IPS-18a (cell line): ENCODE measurements around the gene SLC16A8.

Source experiments
- H3K27ac ChIP-seq: one replicate; pipeline ENCODE4 v1.5.1; 2013; ENCODE audit warnings: low read length
- H3K27me3 ChIP-seq: one replicate; pipeline ENCODE4 v1.6.1; 2013; ENCODE audit warnings: mild to moderate bottlenecking, low read length; ENCODE audit not compliant: control insufficient read depth, insufficient read depth
- H3K36me3 ChIP-seq: one replicate; pipeline ENCODE4 v1.6.1; 2013; ENCODE audit warnings: low read depth, low read length; ENCODE audit not compliant: control insufficient read depth
- H3K4me1 ChIP-seq: one replicate; pipeline ENCODE4 v1.6.1; 2013; ENCODE audit warnings: low read depth, low read length; ENCODE audit not compliant: control insufficient read depth
- H3K4me3 ChIP-seq: one replicate; pipeline ENCODE4 v1.5.1; 2013; ENCODE audit warnings: low read length
- H3K9ac ChIP-seq: one replicate; pipeline ENCODE4 v1.6.1; 2013; ENCODE audit warnings: mild to moderate bottlenecking, low read length, moderate library complexity
- H3K9me3 ChIP-seq: one replicate; pipeline ENCODE4 v1.6.1; 2013; ENCODE audit warnings: low read depth, low read length; ENCODE audit not compliant: control insufficient read depth

The SLC16A8 gene

DNA sequence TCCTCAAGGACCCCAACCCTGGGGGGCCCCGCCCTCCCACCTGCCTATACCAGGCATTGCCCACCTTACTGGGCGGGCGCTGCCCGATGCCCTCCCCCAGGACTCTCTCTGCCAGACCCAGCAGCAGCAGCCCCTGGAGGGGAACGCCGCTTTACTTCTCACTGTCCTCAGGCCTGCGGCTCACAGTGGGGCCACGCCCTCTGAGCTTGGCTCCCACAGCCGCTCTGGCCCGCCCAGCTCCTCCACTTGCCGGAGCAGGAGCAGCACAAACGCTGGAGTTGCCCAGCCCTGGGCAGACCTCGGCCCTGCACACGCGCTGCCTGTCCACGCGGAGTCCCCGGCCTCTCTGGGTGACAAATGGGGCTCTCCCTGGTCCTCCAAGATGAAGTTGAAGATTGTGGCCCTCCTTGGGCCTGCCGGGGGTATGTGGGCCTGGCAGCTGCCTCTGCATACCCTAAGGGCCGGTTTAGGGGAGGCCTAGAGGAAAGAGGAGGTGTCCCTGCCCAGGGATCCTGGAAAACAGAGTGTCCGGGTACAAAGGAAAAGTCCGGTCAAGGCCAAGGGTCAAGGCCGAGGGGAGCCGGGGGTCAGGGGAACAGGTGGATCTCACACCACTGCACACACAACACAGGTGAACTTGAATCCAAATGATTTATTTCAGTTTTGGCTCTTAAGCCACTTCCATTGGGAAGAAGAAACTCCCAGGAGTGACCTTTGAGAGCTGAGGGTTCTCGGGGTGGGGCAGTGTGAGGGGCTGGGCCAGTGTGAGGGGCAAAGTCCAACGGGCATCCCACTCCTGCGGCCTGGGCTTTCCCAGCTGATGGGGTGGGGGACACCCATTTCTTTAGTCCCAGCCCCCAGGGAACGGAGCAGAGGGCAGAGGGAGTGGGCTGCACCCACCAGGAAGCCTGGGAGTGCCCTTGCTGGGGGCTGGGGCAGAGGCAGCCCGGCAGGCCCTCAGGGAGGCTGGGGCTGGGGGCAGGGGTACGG is 27.2 kb upstream of the SLC16A8 start:
- Histone ChIP-seq H3K36me3 (no peaks in the 10 kb centered on the region), H3K27me3 (no peaks in the 10 kb centered on the region), H3K9ac (no peak overlapping the region), H3K27ac (no peak overlapping the region), H3K4me3 (no peak overlapping the region), H3K4me1 (no peaks in the 10 kb centered on the region), H3K9me3 (no peaks in the 10 kb centered on the region)

DNA sequence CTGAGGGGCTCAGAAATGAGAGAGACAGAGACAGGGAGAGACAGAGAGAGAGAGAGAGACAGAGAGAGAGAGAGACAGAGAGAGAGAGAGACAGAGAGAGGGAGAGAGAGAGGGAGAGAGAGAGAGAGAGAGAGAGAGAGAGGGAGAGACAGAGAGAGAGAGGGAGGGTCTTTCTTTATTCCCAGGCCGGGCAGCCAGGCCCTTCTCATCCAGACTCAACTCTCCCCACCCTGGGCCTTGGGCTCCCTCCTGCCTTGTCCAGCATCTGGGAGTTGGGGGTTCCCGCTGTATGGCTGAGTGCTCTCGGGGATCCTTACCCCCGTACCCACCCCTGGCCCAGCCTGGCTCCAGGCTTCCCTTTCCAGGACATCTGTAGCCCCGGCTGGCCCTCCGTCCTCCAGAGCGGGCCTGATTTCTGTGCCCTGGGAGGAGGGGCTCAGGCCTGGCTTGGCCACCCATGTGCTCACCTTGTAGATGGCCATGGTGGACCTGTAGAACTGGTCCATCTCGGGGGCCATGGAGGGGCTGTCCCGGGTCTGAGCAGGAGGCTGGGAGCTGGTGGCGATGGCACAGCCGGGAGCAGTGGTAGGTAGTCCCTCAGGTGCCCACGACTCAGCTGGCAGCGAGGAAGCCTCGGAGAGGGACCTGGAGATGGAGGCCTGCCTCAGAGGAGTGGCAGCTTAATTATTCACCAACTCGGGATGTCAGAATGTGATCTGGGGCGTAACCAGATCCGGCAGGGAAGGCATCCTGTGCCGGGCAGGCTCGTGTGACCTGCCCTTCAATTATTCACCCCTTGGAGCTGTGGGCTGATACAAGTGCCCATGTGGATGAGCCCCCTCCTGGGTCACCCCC is 26.3 kb upstream of the SLC16A8 start, which contains the start of gene BAIAP2L2:
Gene BAIAP2L2, minus strand, starts transcription at position 677 of the 855 bp plus-strand sequence. Its CDS starts 159 bp downstream, at position 518.
- Histone ChIP-seq H3K36me3 (no peaks in the 10 kb centered on the region), H3K4me1 (no peaks in the 10 kb centered on the region), H3K9me3 (no peaks in the 10 kb centered on the region), H3K27ac (no peak within 1 kb of the TSS), H3K9ac (no peak within 1 kb of the TSS), H3K4me3 (no peak within 1 kb of the TSS), H3K27me3 (no peaks in the 10 kb centered on the region)

DNA sequence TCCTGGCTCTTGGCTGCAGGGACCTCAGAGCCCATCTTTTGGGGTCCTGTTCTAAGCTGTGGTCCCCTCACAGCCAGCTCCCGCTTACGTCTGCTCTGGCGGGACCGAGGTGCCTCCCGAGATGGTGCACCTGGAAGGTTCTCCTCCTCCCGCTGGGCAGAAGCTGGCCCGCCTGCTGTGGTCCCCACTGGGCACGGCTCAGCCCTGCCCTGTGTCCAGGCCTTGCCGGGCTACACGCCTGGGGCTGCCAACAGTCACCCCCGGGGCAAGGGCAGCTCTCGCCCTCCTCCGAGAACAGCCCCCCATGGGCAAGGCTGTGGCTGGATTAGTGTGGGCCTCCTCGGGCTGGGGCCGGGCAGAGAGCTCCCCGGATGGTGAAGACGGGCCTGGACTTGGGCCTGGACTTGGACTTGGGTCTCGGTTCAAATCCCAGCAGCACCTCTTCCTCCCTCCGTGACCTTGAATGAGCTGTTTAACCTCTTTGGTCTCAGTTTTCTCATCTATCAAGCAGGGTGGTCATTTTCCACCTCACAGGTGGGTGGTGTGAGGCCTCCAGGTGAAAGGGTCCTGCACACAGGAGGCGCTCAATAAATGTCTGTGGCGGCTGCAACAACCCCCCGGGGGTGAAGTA is 25.5 kb upstream of the SLC16A8 start:
- Histone ChIP-seq H3K36me3 (no peaks in the 10 kb centered on the region), H3K4me1 (no peaks in the 10 kb centered on the region), H3K27me3 (no peaks in the 10 kb centered on the region), H3K27ac (no peak overlapping the region), H3K9ac (no peak overlapping the region), H3K4me3 (no peak overlapping the region), H3K9me3 (no peaks in the 10 kb centered on the region)

DNA sequence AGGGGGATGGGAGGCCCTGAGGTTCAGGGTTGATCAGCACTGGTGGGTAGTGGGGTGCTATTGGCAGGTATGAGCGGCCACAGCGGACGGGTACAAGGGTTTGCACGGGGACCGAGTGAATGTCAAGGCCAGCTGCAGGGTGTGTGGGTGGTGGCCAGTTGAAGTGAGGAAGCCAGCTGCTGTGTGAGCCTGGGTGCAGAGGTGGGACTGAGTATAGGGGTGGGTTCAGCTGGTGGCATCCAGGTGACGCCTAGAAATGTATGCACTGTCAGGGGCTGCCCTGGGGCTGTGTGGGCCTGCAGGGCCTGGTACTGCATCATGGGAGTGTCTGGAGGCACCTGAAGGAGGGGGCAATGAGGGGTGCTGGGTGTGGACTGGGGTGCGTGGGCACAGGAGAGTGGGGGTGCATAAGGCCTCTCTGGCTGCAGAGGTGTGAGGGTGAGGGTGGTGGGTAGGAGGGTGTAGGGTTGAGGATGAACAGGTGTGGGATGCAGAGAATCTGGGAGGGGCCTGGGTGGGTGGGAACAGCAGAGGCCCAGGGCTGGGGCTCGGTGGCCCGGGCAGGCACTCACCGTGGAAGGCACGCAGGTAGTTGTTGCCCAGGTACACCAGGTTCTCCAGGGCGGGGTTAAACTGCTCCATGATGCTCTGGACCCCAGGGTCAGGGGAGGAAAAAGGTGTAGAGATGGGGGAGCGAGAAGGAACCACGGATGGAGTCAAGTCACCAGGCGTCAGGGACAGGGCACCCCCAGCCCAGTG is 24.8 kb upstream of the SLC16A8 start:
- Histone ChIP-seq H3K9ac (no peak overlapping the region), H3K9me3 (no peaks in the 10 kb centered on the region), H3K27me3 (no peaks in the 10 kb centered on the region), H3K4me1 (no peaks in the 10 kb centered on the region), H3K27ac (no peak overlapping the region), H3K36me3 (no peaks in the 10 kb centered on the region), H3K4me3 (no peak overlapping the region)

DNA sequence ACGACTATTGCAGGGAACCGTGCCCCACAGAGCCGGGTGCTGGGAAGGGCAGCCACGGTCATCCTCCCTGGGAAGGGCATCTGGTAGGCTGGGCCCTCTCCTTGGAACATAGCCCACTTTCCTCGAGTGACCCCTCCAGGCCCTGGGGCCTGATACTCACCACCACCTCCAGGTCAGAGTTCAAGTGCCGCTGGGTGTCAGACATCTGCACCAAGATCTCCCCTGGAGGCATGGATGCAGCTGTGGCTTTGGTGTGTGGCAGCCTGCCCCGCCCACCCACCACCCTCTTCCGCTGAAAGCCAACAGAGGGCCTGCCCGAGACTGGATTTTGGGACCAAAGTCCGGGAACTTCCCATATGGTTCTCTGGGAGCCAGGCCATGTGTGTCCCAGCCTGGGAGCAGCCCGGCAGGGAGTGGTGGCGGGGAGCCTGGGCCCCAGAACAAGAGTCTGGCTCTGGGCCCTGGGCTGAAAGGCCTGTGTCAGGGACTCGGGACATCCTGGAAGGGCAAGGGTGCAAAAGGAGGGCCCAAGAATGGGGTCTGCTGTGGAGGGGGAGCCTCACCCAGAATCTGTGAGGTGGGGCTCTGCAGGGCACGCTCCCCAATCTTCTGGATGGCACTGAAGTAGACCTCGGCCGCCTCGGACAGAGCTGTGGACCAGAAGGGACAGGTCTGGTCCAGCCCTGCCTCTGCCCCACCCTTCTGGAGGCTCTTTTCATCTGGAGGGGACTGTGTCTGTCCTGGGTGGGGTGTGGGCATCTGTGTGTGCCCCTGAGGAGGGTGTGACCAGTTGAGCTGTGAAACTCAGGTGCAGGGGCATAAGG is 23.9 kb upstream of the SLC16A8 start:
- Histone ChIP-seq H3K27ac (no peak overlapping the region), H3K27me3 (no peaks in the 10 kb centered on the region), H3K9ac (no peak overlapping the region), H3K4me3 (no peak overlapping the region), H3K9me3 (no peaks in the 10 kb centered on the region), H3K36me3 (no peaks in the 10 kb centered on the region), H3K4me1 (no peaks in the 10 kb centered on the region)

DNA sequence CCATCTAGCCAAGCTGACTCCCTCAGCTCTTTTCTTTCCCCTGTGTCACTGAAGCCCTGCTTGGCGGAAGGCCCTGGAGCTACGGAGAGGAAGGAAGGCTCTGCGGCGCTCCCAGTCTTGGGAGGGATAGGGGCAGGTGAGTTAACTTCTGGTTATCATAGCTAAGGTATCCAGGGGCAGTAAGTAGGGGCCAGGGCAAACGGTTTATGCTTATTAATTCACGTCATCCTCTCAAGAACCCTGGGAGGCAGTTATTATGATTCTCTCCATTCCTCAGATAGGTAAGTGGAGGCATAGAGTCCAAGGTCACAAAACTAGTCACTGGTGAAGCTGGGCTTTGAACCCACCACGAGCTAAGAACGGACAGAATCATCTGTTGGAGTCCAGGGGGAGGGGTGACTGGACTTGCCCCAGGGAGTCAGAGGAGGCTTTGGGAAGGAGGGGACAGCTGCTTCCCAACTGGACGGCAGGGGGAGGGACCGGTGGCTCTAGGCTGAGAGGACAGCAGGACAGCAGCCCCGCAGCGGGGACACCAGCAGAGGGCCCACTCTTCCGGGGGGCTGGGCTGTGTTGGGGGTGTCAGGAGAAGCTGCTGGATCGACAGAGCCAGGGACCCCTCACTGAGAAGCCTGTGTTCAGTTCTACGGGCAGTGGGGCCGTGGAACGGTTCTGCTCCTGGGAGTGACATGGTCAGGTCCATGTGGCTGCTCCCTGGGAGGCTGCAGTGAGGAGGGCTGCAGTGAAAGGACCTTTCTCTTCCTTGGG is 23.0 kb upstream of the SLC16A8 start:
- H3K9me3 ChIP-seq: no peaks in the 10 kb centered on the region
- H3K4me1 ChIP-seq: no peaks in the 10 kb centered on the region
- no peak overlapping the region for H3K9ac ChIP-seq

DNA sequence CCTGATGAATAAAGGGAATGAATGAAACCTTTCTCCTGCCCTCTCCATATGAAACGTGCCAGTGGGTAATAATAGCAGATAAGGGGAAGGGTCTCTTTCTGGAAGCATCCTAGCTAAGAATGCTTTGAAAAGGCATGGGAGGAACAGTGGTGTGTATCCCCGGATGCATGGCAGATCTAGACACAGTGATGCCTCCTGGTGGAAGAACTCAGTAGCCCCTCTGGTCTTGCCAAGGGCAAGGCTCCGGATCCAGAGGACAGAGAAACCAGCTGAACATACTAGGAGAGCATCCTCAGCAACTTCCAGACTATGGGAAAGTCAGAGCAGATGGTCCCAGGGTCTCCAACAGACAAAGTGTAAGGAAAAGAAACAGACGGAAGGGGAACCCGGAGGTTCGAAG is 20.1 kb upstream of the SLC16A8 start:
- Histone ChIP-seq H3K27me3 (no peaks in the 10 kb centered on the region), H3K27ac (no peak overlapping the region), H3K4me3 (no peak overlapping the region), H3K36me3 (no peaks in the 10 kb centered on the region), H3K9me3 (no peaks in the 10 kb centered on the region), H3K4me1 (no peaks in the 10 kb centered on the region), H3K9ac (no peak overlapping the region)

More for the DNA sequence above, 23.0 kb upstream of the SLC16A8 start:
- Histone ChIP-seq H3K4me3 (no peak overlapping the region), H3K27ac (no peak overlapping the region), H3K27me3 (no peaks in the 10 kb centered on the region), H3K36me3 (no peaks in the 10 kb centered on the region)

DNA sequence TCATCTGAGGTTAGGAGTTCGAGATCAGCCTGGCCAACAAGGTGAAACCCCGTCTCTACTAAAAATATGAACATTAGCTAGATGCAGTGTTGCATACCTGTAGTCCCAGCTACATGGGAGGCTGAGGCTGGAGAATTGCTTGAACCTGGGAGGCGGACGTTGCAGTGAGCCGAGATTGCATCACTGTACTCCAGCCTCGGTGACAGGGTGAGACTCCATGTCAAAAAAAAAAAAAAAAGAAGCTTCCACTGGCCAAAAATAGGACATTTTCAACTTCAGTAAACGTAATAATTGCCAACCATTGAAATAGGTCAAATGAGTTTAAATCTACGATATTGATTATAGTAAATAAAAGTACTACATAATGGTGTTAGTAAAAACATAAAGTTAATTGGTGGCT is 19.7 kb upstream of the SLC16A8 start:
- Histone ChIP-seq H3K4me3 (no peak overlapping the region), H3K27ac (no peak overlapping the region), H3K9me3 (no peaks in the 10 kb centered on the region), H3K9ac (no peak overlapping the region), H3K27me3 (no peaks in the 10 kb centered on the region), H3K36me3 (no peaks in the 10 kb centered on the region), H3K4me1 (no peaks in the 10 kb centered on the region)

DNA sequence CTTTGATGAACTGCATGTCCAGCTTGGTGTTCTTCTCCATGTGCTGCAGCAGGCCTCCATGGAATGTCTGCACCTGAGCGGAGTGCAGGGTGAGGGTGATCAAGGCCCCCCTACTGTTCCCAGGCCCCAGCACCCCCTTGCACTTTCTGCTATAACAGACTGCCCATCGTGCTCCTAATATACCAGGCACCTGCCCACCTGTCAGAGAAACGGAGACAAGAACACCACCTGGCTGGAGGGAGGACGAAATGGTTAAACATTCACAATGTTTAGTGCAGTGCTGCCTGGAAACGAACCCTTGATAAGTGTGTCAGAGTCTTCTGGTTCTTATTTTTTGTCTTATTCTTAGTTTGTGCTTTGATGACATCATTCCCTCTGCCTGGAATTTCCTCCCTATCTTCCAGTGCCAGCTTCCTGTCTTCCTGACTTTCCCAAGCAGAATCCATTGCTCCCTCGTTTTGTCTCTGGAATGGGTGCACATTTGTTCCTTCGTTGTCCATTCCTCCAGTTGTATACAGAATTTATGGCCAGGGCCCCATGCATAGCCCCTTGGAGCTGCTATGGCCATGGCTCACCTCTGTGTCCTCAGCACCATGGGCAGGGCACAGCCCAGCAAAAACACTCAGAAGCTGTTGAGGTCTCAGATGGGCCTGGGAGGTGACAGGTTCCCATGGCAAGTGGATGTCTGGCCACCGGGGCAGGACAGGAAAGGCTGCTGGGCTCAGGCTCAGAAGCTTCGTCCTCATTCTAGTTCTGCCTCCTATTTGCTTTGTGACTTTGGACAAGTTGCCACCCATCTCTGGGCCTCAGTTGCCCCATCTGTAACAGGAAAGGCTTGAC is 14.6 kb upstream of the SLC16A8 start:
- H3K4me3 ChIP-seq: peak overlapping the region; percentile 67
- no peaks in the 10 kb centered on the region for H3K27me3 ChIP-seq
- no peaks in the 10 kb centered on the region for H3K36me3 ChIP-seq
- H3K4me1 ChIP-seq: peaks cover 8% of the 10 kb centered on the region
- H3K9me3 ChIP-seq: no peaks in the 10 kb centered on the region
- no peak overlapping the region for H3K9ac ChIP-seq
- H3K27ac ChIP-seq: no peak overlapping the region
